Transverse colon (tissue), 4 donors: ENCODE measurements around the gene NFKBIL1. TPM values are rescaled to one million over a fixed set of nuclear protein-coding genes. Genes with fewer than 3 reads are reported as not detected.
"Not testable (repeated sequence)": the region's sequence is repeated elsewhere in the genome, so short reads cannot be mapped to it uniquely, and the experiment has no call there.

Source experiments
- DNase-seq: peaks from one replicate; pipeline ENCODE4 v3.0.0-alpha.2; 2019
- H3K27ac ChIP-seq, 4 donors: fragments of 200-600 bp; sonication (generic); 2 replicates each; pipeline ENCODE4 v1.5.1; 2016 to 2018; ENCODE audit warnings: inconsistent platforms in 4 of 4
- H3K27me3 ChIP-seq: fragments of 200-600 bp; sonication (generic); 2 replicates; pipeline ENCODE4 v1.5.1; 2017; ENCODE audit warnings: inconsistent platforms
- H3K36me3 ChIP-seq, 4 donors: fragments of 200-600 bp; sonication (generic); 2 replicates each; pipeline ENCODE4 v1.5.1; 2017 to 2019; ENCODE audit warnings: inconsistent platforms in 4 of 4
- H3K4me1 ChIP-seq, 4 donors: fragments of 200-600 bp; sonication (generic); 2 replicates each; pipeline ENCODE4 v1.5.1; 2017 to 2020; ENCODE audit warnings: inconsistent platforms in 4 of 4
- H3K4me3 ChIP-seq, 4 donors: fragments of 200-600 bp; sonication (generic); 1 replicate in 1 of 4; 2 replicates in 3 of 4; pipeline versions ENCODE4 v1.5.1 to v1.6.1; 2017 to 2019; ENCODE audit warnings: inconsistent platforms in 4 of 4
- H3K9me3 ChIP-seq, 2 donors: fragments of 200-600 bp; sonication (generic); 2 replicates each; pipeline ENCODE4 v1.5.1; 2017 to 2019; ENCODE audit warnings: inconsistent platforms in 2 of 2
- CTCF ChIP-seq, 5 experiments: fragments of 200-600 bp in 3 of 5; fragments of 450-650 bp in 2 of 5; sonication (generic) in 3 of 5; IDR thresholded peaks; 1 replicate in 2 of 5; 2 replicates in 3 of 5; pipeline ENCODE4 v1.5.1; 2016 to 2017; ENCODE audit warnings: antibody characterized with exemption in 5 of 5, inconsistent platforms in 3 of 5, mild to moderate bottlenecking in 2 of 5, moderate library complexity in 1 of 5
- EP300 ChIP-seq: sonication (generic); formaldehyde crosslinking; IDR thresholded peaks from one replicate; pipeline ENCODE4 v1.6.1; 2017; ENCODE audit warnings: antibody characterized with exemption, low read depth
- POLR2A ChIP-seq: fragments of 450-650 bp; IDR thresholded peaks from one replicate; pipeline ENCODE4 v1.6.1; 2016; ENCODE audit warnings: antibody characterized with exemption, mild to moderate bottlenecking, moderate library complexity
- POLR2AphosphoS5 ChIP-seq, 3 donors: sonication (generic); formaldehyde crosslinking; IDR thresholded peaks; one replicate each; pipeline ENCODE4 v1.6.1; 2016; ENCODE audit warnings: antibody characterized with exemption in 3 of 3
- WGBS, 2 donors: methylation state at CpG; one replicate each; pipeline ENCODE4 v1.1.5; 2018; ENCODE audit warnings: low coverage in 1 of 2; 5-methylcytosine and 5-hydroxymethylcytosine counted together
- in situ Hi-C, 4 donors: fragments of 200-750 bp; cut with MboI; loops; one replicate each; pipeline versions ENCODE4 v1.15.0 to v1.15.1; 2017; ENCODE audit warnings: low sequenced_read_pairs in 3 of 4, low pct_ligation_motif_present in 1 of 4, low pct_unique_long_range_greater_than_20kb in 1 of 4
- intact Hi-C: fragments of 100-400 bp; cut with DNase I; formaldehyde crosslinking; loops from one replicate; pipeline ENCODE4 v1.15.1; 2023; ENCODE audit warnings: low total_unique reads
- total RNA-seq, 4 donors: library from RNA; depleted of rRNA; stranded (reverse); fragments of >200 nt; gene quantifications; one replicate each; pipeline ENCODE4 v1.1.0, GENCODE V29; 2016

The NFKBIL1 gene
- total RNA-seq, result 10 to 100 TPM; 13.7 to 29.5 (median 22.9) TPM

- intact Hi-C loops, result loop anchor here (2.0 to 5.0 kb wide), 2 partner anchors 35 to 52 kb away; partner anchors contain the start of gene LTB
- TF ChIP-seq POLR2AphosphoS5 (IDR thresholded peaks at IDR 0.05) (peak; percentile 72 to 78 (median 75)), POLR2A (peak; percentile 54), EP300 (no peak), CTCF (IDR thresholded peaks at IDR 0.05) (peak in 1 of 5 experiments; percentile 35)
- Histone ChIP-seq H3K4me1 (peaks cover 16 to 30% (median 21%) of the 10 kb centered on the region in 4 donors), H3K9me3 (no peaks in the 10 kb centered on the region), H3K36me3 (no peaks in the 10 kb centered on the region), H3K27ac (peak within 1 kb of the TSS; percentile 86 to 92 (median 89)), H3K27me3 (no peaks in the 10 kb centered on the region), H3K4me3 (peak within 1 kb of the TSS; percentile 12 to 58 (median 39))
- WGBS, 2 donors, result 0 to 1% methylated on average over 22 to 25 of the region's 25 CpGs
- in situ Hi-C loops, result loop anchor here in 3 of 4 donors (5.0 to 10.0 kb wide), 3 partner anchors 48 to 52 kb away; partner anchors contain the start of genes MICB (in 1 of the 3) and NCR3 (in 1 of the 3)
- DNase-seq, result peak; percentile 96
Measured at GRCh38 chr6:31546958-31547726, at the start of gene NFKBIL1. Gene NFKBIL1, plus strand, starts transcription at chr6:31547608. Its CDS starts 87 bp downstream, at chr6:31547695.

- Histone ChIP-seq H3K36me3 (no peaks in the 10 kb centered on the region), H3K27me3 (peaks cover 7% of the 10 kb centered on the region), H3K4me1 (peaks cover 0 to 45% (median 16%) of the 10 kb centered on the region in 4 donors), H3K4me3 (peak overlapping the region in 2 of 4 donors; percentile 61 to 77), H3K27ac (peak overlapping the region in 1 of 4 donors; percentile 22), H3K9me3 (no peaks in the 10 kb centered on the region)
- TF ChIP-seq POLR2AphosphoS5 (IDR thresholded peaks at IDR 0.05), result no peak
- no peak for TF ChIP-seq POLR2A
- no peak for TF ChIP-seq EP300
- no peak for TF ChIP-seq CTCF (IDR thresholded peaks at IDR 0.05)
- no peak for DNase-seq
- WGBS, 2 donors, result 15% methylated on average over 19 of the region's 21 CpGs; no CpG with 5 or more reads in 1 of the 2 donors
- in situ Hi-C loops (loop anchor here in 1 of 4 donors (10.0 kb wide), 1 partner anchor 46 kb away; the partner anchor contains the start of genes ATP6V1G2, DDX39B and NFKBIL1), intact Hi-C loops (no loop called here)
Measured at GRCh38 chr6:31498748-31499147, 48.7 kb upstream of the NFKBIL1 start.

GRCh38 chr6:31499648-31500047, 47.8 kb upstream of the NFKBIL1 start:
- H3K9me3 ChIP-seq, H3K4me3 ChIP-seq, H3K27me3 ChIP-seq, intact Hi-C loops, H3K27ac ChIP-seq, DNase-seq, H3K36me3 ChIP-seq: not testable (repeated sequence)
- in situ Hi-C loops, result loop anchor here in 1 of 4 donors (10.0 kb wide), 1 partner anchor 45 kb away; the partner anchor contains the start of genes ATP6V1G2, DDX39B and NFKBIL1
- WGBS, 2 donors, result 92% methylated on average over 1 of the region's 2 CpGs; no CpG with 5 or more reads in 1 of the 2 donors
- H3K4me1 ChIP-seq, result peaks cover 0 to 44% (median 11%) of the 10 kb centered on the region in 4 donors

GRCh38 chr6:31502586-31502985, 44.8 kb upstream of the NFKBIL1 start:
- H3K4me3 ChIP-seq, result no peak overlapping the region
- intact Hi-C loops (no loop called here), in situ Hi-C loops (no loop called here)
- DNase-seq, result no peak
- H3K4me1 ChIP-seq, result peaks cover 0 to 16% (median 5%) of the 10 kb centered on the region in 4 donors
- H3K27ac ChIP-seq, result no peak overlapping the region
- no peaks in the 10 kb centered on the region for H3K9me3 ChIP-seq
- peaks cover 0 to 3% (median 0%) of the 10 kb centered on the region in 4 donors for H3K36me3 ChIP-seq
- peaks cover 7% of the 10 kb centered on the region for H3K27me3 ChIP-seq
- TF ChIP-seq POLR2AphosphoS5 (IDR thresholded peaks at IDR 0.05) (no peak), POLR2A (no peak), EP300 (no peak), CTCF (IDR thresholded peaks at IDR 0.05) (no peak)

- in situ Hi-C loops, H3K4me1 ChIP-seq, H3K27ac ChIP-seq, H3K9me3 ChIP-seq, H3K27me3 ChIP-seq, H3K36me3 ChIP-seq, DNase-seq, H3K4me3 ChIP-seq, intact Hi-C loops: not testable (repeated sequence)
- 46% methylated on average over 2 of the region's 2 CpGs; no CpG with 5 or more reads in 1 of the 2 donors for WGBS, 2 donors
Measured at GRCh38 chr6:31509036-31509435, 38.4 kb upstream of the NFKBIL1 start.
